D341Med (cell line): Measurements from ENCODE around the gene SMARCA1.
A peak's percentile ranks its signal among the peaks of the same experiment; 100 is the strongest.
"Not testable (repeated sequence)": the region's sequence is repeated elsewhere in the genome, so short reads cannot be mapped to it uniquely, and the experiment has no call there.

Source experiments
- DNase-seq: peaks from one replicate; pipeline ENCODE4 v3.0.0; 2012; ENCODE audit warnings: low spot score

Gene SMARCA1, protein sequence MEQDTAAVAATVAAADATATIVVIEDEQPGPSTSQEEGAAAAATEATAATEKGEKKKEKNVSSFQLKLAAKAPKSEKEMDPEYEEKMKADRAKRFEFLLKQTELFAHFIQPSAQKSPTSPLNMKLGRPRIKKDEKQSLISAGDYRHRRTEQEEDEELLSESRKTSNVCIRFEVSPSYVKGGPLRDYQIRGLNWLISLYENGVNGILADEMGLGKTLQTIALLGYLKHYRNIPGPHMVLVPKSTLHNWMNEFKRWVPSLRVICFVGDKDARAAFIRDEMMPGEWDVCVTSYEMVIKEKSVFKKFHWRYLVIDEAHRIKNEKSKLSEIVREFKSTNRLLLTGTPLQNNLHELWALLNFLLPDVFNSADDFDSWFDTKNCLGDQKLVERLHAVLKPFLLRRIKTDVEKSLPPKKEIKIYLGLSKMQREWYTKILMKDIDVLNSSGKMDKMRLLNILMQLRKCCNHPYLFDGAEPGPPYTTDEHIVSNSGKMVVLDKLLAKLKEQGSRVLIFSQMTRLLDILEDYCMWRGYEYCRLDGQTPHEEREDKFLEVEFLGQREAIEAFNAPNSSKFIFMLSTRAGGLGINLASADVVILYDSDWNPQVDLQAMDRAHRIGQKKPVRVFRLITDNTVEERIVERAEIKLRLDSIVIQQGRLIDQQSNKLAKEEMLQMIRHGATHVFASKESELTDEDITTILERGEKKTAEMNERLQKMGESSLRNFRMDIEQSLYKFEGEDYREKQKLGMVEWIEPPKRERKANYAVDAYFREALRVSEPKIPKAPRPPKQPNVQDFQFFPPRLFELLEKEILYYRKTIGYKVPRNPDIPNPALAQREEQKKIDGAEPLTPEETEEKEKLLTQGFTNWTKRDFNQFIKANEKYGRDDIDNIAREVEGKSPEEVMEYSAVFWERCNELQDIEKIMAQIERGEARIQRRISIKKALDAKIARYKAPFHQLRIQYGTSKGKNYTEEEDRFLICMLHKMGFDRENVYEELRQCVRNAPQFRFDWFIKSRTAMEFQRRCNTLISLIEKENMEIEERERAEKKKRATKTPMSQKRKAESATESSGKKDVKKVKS

DNA sequence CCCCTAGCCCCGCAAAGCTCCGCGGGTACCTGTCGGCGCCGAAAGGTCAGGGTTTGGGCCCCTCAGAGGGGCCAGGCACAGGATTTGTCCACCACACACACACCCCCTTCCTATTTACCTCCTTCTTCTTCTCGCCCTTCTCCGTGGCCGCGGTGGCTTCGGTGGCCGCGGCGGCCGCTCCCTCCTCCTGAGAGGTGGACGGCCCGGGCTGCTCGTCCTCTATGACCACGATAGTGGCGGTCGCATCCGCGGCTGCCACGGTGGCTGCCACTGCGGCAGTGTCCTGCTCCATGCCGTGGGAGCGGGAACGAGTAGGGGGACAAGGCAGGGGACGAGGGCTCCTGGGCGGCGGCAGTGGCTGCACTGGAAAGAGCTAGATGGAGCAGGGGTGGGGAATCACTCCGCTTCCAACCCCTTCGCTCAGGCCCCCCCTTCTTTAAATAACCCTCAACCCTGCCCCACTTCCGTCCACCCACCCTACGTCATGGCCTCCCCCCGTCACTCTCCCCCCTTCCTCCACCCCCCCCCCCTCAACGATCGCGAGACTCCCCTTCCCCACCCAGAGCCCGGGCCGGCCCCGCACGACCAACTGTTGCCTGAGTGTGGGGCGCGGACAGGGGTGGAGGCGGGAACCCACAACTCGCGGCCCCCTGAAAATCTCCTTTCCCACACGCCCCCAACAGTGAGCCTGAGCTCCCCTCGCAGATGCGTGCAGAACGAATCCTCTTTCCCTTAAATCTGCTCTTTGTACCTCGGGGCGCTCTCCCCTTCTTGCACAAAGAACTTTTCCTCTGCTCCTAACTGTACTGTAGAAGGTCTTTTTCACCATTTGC is at the start of gene SMARCA1:
Gene SMARCA1 (minus strand): TSS at position 412 of the 833 bp plus-strand sequence. CDS start 120 bp downstream, at position 292.
- DNase-seq = peak; percentile 80

DNA sequence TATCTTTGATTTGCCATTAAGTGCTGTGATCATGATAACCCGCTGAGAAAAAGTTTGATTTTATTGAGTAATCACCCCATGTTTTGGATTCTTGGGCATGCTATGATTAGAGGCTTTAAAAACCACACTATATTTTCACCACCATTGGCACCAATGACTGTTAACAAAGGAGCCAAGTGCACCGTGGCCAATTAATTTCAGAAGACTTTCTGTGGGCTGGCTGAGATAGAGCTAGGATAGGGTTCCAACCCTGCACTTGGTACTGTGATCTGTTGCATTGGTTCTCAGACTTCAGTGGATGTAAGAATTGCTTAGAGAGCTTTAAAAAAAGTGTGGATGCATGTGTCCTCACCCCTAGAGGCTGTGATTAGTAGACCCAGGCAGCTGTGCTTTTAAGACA is 49.1 kb upstream of the SMARCA1 start:
- DNase-seq = no peak

DNA sequence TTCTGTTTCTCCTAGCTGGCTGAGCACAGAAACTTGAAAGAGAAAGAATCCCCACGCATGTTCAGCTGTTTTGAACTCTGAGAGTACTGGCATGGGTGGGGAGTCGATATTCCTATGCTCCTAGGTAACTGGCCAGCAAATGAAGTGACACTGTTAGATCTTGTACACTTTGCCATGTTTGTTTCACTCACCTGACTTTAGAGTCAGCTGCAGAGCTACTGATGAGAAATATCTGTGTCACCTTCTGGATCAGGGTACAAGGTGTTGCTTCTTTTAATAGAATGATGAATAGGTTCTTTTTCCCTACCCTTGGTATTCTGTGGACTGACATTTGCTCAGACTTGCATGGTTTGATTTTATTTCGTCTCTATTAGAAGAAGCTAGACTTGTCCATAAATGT is 45.1 kb upstream of the SMARCA1 start:
- DNase-seq = no peak

DNA sequence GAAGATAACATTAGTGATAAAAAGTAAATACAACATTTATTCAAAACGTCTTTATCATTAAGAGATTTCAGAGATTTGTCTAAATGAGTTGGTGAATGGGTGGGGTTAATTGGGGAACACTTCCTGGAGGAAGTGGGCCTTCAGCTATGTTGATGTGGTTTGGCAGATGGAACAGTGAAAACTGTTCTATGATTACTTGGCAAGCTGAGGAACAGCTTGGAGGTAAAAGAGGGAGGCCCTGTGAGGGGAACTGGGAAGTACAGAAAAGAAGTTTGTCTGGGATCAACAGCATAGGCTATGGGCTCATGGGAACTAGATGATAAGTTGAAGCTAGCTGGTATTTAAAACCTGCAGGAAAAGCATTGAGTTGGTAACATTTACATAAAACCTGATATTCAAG is 42.8 kb upstream of the SMARCA1 start:
- no peak for DNase-seq

DNA sequence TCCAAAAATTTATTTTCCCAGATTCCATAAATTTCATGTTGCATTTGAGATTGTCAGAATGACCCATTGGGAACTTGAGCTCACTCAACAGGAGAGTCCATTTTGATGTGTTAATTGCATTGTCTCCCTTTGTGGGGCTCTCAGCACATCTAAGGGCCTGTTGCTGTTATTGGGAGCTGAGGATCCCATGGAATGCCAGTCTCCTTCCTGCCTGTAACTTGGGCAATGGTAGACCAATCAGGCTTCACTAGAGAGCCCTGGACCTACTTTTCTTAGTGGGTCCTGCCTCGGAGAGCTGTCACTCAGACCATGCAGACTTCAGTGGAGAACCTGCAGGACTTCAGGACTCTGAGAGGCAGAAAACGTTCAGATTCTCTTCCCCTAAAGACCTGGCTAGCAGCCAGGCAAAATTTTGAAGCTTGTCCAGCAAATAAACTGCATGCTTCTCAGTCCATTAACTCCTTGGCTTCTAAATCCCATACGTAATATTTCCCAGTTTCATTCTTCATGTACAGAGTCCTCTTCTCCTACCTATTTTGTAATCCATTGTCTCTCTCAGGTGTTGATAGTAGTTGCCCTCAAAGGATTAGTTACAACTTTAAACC is 41.9 kb upstream of the SMARCA1 start:
- DNase-seq = no peak

DNA sequence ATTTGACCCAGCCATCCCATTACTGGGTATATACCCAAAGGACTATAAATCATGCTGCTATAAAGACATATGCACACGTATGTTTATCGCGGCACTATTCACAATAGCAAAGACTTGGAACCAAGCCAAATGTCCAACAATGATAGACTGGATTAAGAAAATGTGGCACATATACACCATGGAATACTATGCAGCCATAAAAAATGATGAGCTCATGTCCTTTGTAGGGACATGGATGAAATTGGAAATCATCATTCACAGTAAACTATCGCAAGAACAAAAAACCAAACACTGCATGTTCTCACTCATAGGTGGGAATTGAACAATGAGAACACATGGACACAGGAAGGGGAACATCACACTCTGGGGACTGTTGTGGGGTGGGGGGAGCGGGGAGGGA is 41.1 kb upstream of the SMARCA1 start:
- DNase-seq = not testable (repeated sequence)

DNA sequence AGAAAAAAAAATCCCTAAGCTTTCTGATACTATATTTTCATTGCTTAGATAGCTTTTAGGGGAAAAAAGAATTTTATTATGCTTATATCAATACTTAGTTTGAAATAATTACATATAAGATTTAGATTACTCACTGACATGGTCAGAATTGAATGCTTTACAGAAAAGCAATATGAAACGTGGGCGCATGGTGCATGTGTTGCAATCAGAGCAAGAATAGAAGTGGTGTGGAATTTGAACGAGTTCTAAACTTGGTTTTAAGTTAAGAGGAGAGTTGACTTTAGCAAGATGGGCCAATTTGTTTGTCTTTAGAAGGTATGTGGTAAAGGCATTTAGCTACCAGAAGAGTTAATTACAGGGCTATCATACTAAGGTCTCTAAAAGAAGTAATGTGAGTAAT is 38.2 kb upstream of the SMARCA1 start:
- DNase-seq = no peak

DNA sequence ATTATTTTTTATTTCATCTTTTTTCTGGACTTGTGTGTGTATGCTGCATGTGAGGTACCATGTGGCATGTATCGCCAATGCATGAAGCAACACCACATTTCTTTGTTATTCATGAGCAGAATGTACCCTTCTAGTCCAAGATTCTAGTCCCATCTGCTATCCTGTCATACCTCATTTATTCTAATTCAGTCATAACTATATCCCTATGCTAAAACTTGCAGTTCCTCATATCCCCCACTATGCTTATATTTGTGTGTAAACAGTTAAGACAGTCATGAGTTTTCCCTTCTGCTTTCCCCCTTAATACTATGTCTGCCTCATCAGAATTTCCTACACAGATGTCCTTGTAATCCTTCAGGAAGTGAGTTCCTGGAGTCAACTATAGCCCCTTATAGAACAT is 36.5 kb upstream of the SMARCA1 start:
- no peak for DNase-seq

DNA sequence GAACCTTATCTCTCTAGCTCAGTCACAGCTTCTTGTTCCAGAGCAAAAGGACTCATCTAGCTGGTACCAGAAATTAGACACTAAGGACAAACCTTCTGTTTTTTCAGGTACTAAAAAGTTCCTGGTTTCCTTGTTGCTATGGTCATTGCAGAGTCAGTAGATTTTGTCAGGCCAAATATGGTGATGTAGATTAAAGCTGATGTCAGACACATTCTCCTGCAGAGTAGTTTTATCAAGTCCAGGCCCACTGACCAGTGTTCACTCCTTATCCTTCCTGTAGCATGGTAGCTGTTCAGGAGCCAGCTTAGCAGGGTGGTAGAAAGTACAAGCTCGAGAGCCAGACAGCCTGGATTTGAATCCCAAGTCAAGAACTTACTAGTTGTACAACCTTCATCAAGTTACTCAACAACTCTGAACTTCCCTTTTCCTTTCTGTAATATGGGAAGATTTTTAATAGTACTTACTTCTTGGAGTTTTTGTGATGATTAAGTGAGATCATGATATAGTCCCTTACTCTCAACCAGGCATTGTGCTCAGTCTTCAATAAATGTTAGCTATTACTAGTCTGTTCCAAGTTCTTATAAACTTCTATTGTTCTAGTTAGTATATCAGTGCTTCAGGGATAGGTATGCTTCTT is 34.7 kb upstream of the SMARCA1 start:
- no peak for DNase-seq

DNA sequence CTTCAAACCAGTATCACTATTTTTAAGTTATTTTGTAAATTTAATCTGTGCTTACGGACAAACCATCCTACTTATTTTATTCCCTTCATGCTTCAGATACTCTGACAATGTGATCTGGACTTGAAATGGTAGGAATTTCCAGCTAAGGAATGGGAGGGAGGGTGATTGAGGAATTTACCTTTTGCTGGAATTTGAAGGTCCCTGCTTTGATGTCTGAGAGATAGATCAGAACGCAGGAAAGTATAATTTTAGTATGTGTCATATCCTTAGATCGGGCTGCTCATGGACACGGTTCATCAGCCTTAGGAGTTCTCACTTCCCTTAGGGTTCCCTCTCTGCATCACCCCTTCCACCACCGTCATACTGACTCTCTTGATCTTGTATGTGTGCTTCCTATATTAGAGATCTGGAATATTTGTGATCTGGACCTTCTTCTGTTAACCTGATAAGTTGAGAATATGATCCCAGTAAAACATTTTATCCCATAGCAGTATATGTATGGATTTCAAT is 33.6 kb upstream of the SMARCA1 start:
- no peak for DNase-seq

DNA sequence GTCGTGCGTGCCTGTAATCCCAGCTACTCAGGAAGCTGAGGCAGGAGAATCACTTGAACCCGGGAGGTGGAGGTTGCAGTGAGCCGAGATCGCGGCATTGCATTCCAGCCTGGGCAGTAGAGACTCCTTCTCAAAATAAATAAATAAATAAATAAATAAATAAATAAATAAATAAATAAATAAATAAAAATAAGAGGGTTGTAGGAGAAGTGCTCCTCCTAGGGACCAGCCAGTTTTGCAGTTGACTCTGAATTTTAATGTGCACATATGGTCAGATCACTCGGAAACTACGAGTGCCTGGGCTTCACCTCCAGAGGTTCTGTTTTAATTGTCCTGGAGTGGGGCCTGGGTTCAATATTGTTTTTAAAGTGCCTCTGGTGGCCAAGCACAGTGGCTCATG is 31.5 kb upstream of the SMARCA1 start:
- DNase-seq = not testable (repeated sequence)

DNA sequence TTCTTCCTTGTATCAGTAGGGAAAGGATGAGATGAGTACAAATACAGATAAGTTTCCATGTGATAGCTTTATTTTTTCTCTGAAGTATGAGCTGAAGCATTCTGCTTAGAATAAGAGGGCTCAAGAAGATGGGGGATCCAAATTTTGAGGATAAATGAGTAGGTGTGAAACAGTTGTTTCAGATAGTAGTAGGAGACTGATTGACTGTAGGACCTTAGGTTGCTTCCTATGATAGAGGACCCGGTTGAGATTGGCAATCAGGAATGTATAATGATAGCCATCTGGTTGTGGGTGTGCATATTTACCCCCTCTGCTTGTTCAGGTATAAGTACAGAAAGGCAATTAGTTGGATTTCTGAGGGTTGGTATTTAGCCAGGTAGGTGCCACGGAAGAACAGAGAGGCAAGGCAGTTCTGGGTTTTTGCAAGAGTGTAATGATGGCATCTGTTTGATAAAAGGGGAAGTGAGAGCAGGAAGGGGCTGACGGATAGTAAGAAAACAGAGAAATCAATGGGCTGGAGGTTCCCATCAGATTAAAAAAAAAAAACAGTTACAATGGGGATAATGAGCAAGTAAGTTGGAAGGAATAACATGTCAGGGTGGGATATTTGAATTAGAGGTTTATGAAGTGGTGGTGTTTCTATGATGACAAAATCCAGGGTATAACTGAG is 30.5 kb upstream of the SMARCA1 start:
- no peak for DNase-seq

DNA sequence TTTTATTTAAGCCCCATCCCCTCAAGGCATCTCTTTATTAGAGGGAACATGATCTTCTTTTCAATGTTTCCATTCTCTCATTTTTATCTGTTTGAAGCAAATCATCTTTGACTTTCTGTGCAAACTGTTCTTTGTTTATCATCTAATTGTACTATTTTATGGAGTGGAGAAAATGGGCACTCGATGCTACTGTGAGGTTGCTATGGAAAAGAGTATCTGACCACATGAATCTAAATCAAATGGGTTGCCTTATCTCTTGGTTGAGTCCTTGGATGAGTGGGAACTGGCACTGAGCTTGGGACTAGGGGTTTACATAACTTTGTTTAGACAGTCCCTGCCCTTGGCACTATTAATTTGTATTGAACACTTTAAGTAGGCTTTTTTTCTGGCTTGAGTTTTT is 25.8 kb upstream of the SMARCA1 start:
- DNase-seq = no peak

DNA sequence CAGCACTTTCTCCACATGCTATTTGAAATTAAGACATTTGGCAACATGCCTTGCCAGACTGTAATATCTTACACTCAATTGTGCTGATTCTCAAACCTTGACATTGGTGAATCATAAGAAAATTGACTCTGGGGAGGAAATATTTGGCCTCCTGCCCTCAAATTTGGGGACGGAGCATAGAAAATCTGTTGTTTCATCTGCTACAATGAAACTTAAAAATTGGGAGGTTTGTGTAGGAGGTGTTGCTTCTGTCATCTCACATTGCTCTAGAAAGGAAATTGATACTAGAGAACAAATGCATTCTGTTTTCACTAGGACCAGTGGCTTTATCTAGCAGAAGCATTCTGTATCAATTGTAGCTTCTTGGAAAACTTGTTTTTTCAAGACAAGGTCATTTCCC is 22.1 kb upstream of the SMARCA1 start:
- DNase-seq = no peak

DNA sequence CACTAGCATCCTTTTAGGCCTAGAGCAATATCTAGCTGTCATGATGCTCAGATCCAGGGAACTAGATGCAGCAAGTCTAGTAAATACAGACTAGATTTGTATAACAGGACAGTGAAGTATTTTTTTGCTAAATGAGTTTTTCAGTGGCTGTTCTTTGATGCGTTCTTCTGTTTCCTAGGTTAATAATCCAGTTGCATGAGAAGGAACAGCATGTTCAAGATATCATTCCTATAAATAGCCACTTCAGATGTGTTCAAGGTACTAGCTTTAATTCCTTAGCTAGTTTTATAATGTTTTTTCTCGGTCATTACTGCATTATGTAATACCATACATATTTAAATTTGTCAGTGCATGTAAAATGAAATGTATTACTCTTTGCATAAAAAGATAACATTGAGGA is 21.5 kb upstream of the SMARCA1 start:
- DNase-seq = no peak

DNA sequence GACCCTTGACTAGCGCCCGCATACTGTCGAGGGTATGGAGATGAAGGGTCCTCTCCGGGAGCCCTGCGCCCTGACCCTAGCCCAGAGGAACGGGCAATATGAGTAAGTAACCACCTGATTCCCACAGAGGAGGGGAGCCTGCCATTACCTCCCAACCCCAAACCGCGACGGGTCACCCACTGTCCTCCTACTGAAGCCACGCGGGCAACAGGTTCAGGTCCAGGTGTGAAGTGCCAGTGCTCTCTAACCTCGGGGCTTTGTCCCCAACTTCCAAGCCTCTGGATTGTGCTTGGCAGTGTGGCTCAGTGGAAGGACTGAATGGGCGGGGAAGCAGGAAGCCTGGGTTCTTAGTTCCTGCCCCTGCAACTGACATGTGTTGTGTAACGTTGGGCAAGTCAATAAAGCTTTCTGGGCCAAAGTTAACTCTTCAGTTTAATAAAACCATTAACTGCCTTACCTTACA is 17.5 kb upstream of the SMARCA1 start:
- DNase-seq = peak; percentile 36

DNA sequence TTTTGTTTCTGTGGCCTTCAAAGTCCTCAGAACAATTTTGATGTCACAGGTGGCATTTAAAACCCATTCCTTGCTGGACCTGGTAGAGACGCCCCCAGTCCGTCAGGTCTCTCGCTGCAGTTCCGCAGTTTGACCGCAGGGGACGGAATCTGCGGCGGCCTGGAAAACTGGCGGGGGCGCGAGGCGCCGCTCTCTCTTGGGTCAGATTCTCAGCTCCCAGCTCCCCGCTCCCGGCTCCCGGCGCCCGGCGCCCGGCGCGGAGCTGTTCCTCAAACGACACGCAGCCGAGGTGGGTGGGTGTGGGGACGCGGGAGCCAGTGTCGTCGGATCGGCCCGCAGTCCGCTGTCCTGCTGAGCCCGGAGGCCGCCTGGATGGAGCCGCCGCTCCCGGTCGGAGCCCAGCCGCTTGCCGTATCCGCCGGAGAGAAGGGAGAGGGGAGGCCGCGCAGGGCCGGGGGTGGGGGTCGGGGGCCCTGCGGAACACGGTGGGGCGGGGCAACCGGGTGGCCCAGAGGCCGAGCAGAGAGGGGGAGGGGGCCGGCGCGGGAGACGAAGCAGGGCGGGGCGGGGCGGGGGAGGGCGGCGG is 16.9 kb upstream of the SMARCA1 start, which contains the start of gene OCRL:
Gene OCRL (plus strand): TSS at position 192 of the 586 bp plus-strand sequence. CDS start 181 bp downstream, at position 373.
- DNase-seq = peak; percentile 85

DNA sequence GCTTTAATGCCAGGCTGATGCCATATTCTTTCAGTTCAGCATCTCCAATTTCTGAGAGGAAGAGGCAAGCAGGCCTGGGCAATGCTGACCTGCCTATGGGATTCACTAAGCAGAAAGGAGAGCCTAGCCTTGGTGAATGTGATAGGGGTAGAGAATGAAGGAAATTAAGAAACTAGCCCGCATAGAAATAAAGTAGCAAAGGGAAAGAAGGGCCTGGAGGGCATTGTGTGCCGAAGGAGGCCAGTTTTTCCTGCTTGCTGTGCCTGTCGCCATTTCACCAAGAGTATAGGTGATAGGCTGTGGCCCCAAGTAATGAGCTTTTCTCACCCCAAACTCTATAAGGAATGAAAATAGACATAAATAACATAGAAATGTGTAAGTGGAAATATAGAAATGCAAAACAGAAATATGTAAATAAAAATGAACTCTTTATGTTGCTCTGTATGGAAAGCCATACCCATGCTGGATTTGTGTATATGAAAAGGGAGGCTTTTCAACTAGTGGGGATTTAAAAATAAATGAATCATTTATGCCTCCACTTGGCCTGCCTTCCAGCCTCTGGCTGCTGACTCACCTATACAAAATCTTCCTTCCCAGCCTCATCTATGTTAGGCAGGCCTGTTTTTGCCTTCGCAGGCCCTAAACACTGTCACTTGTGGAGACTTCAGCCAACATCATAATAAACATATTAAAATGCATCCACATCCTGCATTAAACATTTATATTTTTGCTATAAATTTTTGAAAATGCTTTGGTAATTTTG is 11.7 kb upstream of the SMARCA1 start:
- DNase-seq = no peak

DNA sequence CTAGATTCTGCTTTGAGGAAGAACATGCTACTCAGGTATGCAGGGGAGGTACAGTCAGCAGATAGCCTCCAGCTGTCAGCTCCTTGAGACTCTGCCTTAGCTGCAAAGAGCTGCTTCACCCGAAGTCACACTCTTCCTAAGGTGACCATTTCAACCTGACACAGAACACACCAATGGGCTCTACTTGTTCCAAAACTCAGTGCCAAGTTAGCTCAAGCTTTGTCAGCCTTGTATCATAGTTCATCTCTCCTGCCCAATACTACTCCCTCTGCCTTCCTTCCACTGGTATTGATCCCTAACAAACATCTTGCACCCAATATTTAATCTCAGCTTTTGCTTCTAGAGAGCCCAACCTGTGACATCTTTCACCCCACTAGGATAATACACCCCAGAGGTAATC is 7.8 kb upstream of the SMARCA1 start:
- no peak for DNase-seq
